ENCODE results near the gene TYW3.
A peak's percentile ranks its signal among the peaks of the same experiment; 100 is the strongest.
"Not testable (repeated sequence)": the region's sequence is repeated elsewhere in the genome, so short reads cannot be mapped to it uniquely, and the experiment has no call there.

The TYW3 gene

GRCh38 chr1:74732071-74732946 is 643 bp upstream of the TYW3 start:
- DNase-seq, result not testable (repeated sequence)

GRCh38 chr1:74733604-74734484 is 892 bp downstream of the TYW3 start:
- DNase-seq, result peak; percentile 58 to 84

GRCh38 chr1:74737333-74737732 is 4.4 kb downstream of the TYW3 start:
- no peak for DNase-seq

GRCh38 chr1:74740307-74740980 is 7.5 kb downstream of the TYW3 start:
- not testable (repeated sequence) for DNase-seq

GRCh38 chr1:74745247-74745646 is 12.3 kb downstream of the TYW3 start:
- DNase-seq, result not testable (repeated sequence)

GRCh38 chr1:74748960-74749359 is 16.0 kb downstream of the TYW3 start:
- DNase-seq, result no peak

GRCh38 chr1:74753104-74753503 is 20.2 kb downstream of the TYW3 start:
- DNase-seq, result no peak

GRCh38 chr1:74755475-74755874 is 22.5 kb downstream of the TYW3 start:
- no peak for DNase-seq

GRCh38 chr1:74756650-74757049 is 23.7 kb downstream of the TYW3 start:
- DNase-seq, result not testable (repeated sequence)

- no peak for DNase-seq
These were observed 30.9 kb downstream of the TYW3 start for GRCh38 chr1:74763807-74764206.

GRCh38 chr1:74766579-74766978 is 33.6 kb downstream of the TYW3 start:
- no peak for DNase-seq

- DNase-seq, result no peak
These were observed 34.5 kb downstream of the TYW3 start for GRCh38 chr1:74767490-74767889.

- DNase-seq, result peak; percentile 46 to 75
These were observed 39.1 kb downstream of the TYW3 start for GRCh38 chr1:74771913-74772515.

GRCh38 chr1:74772945-74773344 is 40.0 kb downstream of the TYW3 start:
- no peak for DNase-seq

- DNase-seq, result peak in 1 of 2 experiments; percentile 39
These were observed 40.6 kb downstream of the TYW3 start for GRCh38 chr1:74773582-74773981.

GRCh38 chr1:74775735-74776134 is 42.8 kb downstream of the TYW3 start:
- no peak for DNase-seq

- no peak for DNase-seq
These were observed 44.6 kb downstream of the TYW3 start for GRCh38 chr1:74777525-74777924.

- DNase-seq, result no peak
These were observed 46.8 kb downstream of the TYW3 start for GRCh38 chr1:74779750-74780149.

- DNase-seq, result no peak
These were observed 47.6 kb downstream of the TYW3 start for GRCh38 chr1:74780594-74780993.

- DNase-seq, result no peak
These were observed 53.0 kb downstream of the TYW3 start for GRCh38 chr1:74785944-74786343.

GRCh38 chr1:74790453-74790852 is 57.5 kb downstream of the TYW3 start:
- no peak for DNase-seq

GRCh38 chr1:74791491-74791890 is 58.5 kb downstream of the TYW3 start:
- no peak for DNase-seq

Measured in NCI-H2081 (cell line).